ENCODE measurements around the gene ST8SIA6.

The ST8SIA6 gene

GRCh38 chr10:17309435-17309834, 145.0 kb downstream of the ST8SIA6 start:
- FAIRE-seq (no peak), DNase-seq (ENCODE audit: insufficient read length) (no peak)
- TF ChIP-seq POLR2A (IDR thresholded peaks at IDR 0.05; ENCODE audit: low read depth, low read length) (no peak), TAF1 (IDR thresholded peaks at IDR 0.05; ENCODE audit: borderline replicate concordance, low read depth, low read length) (no peak), POLR2AphosphoS5 (IDR thresholded peaks at IDR 0.05; ENCODE audit: low read depth, low read length) (no peak)

DNA sequence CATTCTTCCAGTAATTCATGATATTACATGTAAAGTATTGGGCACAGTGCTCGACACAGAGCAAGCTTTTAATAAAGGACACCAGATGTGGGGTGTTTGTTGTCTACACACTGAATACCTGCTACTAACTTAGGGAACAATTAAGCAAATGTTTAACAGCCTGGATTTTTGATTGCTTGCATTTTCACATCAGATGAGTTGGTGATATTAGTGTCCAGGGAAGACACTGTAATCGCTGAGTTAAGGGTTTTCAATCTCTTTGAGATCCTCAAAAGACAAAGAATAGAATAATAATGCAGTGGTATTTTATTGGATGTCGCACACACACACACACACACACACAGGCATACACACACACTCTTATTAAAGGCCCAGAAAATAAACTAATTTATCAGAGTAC, 147.3 kb downstream of the ST8SIA6 start:
- FAIRE-seq (no peak), DNase-seq (ENCODE audit: insufficient read length) (no peak)
- no peak for TF ChIP-seq TAF1 (IDR thresholded peaks at IDR 0.05; ENCODE audit: borderline replicate concordance, low read depth, low read length)
- TF ChIP-seq POLR2AphosphoS5 (IDR thresholded peaks at IDR 0.05; ENCODE audit: low read depth, low read length) = no peak
- TF ChIP-seq POLR2A (IDR thresholded peaks at IDR 0.05; ENCODE audit: low read depth, low read length) = no peak

GRCh38 chr10:17292375-17292774, 162.0 kb downstream of the ST8SIA6 start:
- DNase-seq (ENCODE audit: insufficient read length) (no peak), FAIRE-seq (no peak)
- no peak for TF ChIP-seq POLR2AphosphoS5 (IDR thresholded peaks at IDR 0.05; ENCODE audit: low read depth, low read length)
- no peak for TF ChIP-seq POLR2A (IDR thresholded peaks at IDR 0.05; ENCODE audit: low read depth, low read length)
- TF ChIP-seq TAF1 (IDR thresholded peaks at IDR 0.05; ENCODE audit: borderline replicate concordance, low read depth, low read length) = no peak

GRCh38 chr10:17290226-17290625, 164.2 kb downstream of the ST8SIA6 start:
- no peak for DNase-seq (ENCODE audit: insufficient read length)
- no peak for TF ChIP-seq POLR2AphosphoS5 (IDR thresholded peaks at IDR 0.05; ENCODE audit: low read depth, low read length)
- no peak for TF ChIP-seq TAF1 (IDR thresholded peaks at IDR 0.05; ENCODE audit: borderline replicate concordance, low read depth, low read length)
- no peak for TF ChIP-seq POLR2A (IDR thresholded peaks at IDR 0.05; ENCODE audit: low read depth, low read length)
- FAIRE-seq = no peak

GRCh38 chr10:17289763-17290162, 164.6 kb downstream of the ST8SIA6 start:
- DNase-seq (ENCODE audit: insufficient read length) = no peak
- no peak for FAIRE-seq
- TF ChIP-seq POLR2AphosphoS5 (IDR thresholded peaks at IDR 0.05; ENCODE audit: low read depth, low read length) (no peak), TAF1 (IDR thresholded peaks at IDR 0.05; ENCODE audit: borderline replicate concordance, low read depth, low read length) (no peak), POLR2A (IDR thresholded peaks at IDR 0.05; ENCODE audit: low read depth, low read length) (no peak)

DNA sequence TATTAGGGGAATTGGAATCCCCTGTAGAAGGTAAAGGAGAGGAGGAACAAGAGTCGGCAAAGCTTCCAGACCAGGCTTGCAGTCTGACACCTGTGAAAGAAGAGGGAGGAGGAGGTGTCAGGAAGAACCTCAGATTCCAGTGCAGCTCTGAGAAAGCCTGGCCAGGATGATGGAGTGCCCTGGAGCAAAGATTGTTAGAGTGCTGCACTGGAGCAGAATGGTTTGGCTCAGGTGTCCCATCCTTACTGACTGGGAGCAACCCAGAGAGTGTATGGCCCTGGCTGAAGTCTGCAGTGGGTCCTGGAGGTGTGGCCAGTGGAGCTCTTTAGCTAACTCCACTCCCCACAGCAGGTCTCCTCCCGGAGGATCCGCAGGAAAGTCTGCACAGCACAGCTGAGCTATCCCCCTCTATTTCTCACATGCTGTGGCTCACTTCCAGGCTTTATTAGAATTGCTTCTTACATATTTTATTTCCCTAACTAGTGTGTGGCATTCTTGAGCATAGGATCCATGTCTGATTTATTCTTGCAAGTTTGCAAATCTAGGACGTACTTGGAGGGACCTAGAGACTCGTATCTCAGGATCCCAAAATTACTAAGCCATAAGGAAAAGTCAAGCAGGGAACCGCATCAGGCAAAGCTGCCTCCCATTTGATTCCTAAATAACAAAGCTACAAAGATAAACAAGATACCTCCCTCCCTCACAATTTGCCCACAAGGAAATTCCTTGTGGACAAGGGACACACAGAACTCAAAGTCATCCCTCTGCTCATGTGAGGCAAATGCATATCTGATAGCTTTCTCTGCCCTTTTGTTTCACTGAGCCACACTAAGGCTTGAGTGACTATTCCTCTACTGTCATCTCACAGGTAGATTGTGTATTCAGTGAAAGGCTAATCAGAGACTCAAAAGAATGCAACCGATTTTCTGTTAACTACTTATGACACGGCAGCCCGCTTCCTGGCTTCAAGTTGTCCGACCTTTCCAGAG, 167.5 kb downstream of the ST8SIA6 start:
- TF ChIP-seq POLR2A (IDR thresholded peaks at IDR 0.05; ENCODE audit: low read depth, low read length) (no peak), POLR2AphosphoS5 (IDR thresholded peaks at IDR 0.05; ENCODE audit: low read depth, low read length) (no peak), TAF1 (IDR thresholded peaks at IDR 0.05; ENCODE audit: borderline replicate concordance, low read depth, low read length) (no peak)
- DNase-seq (ENCODE audit: insufficient read length) (no peak), FAIRE-seq (no peak)

DNA sequence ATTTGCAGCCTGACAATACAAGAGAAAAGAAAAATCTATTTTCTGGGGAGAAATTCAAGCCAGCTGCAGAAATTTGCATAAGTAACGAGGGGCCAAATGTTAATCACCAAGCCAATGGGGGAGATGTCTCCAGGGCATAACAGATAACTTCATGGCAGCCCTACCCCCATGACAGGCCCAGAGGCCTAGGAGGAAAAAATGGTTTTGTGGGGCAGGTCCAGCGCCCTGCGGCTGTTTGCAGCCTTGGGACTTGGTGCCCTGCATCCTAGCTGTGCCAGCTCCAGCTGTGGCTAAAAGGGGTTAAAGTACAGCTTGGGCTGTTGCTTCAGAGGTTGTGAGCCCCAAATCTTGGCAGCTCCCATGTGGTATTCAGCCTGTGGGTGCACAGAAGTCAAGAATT, 172.1 kb downstream of the ST8SIA6 start:
- no peak for TF ChIP-seq POLR2A (IDR thresholded peaks at IDR 0.05; ENCODE audit: low read depth, low read length)
- no peak for TF ChIP-seq TAF1 (IDR thresholded peaks at IDR 0.05; ENCODE audit: borderline replicate concordance, low read depth, low read length)
- TF ChIP-seq POLR2AphosphoS5 (IDR thresholded peaks at IDR 0.05; ENCODE audit: low read depth, low read length) = no peak
- FAIRE-seq (no peak), DNase-seq (ENCODE audit: insufficient read length) (no peak)

- FAIRE-seq (no peak), DNase-seq (ENCODE audit: insufficient read length) (no peak)
- TF ChIP-seq POLR2A (IDR thresholded peaks at IDR 0.05; ENCODE audit: low read depth, low read length) (no peak), TAF1 (IDR thresholded peaks at IDR 0.05; ENCODE audit: borderline replicate concordance, low read depth, low read length) (no peak), POLR2AphosphoS5 (IDR thresholded peaks at IDR 0.05; ENCODE audit: low read depth, low read length) (no peak)
Measured at GRCh38 chr10:17278607-17279240, 175.7 kb downstream of the ST8SIA6 start.

DNA sequence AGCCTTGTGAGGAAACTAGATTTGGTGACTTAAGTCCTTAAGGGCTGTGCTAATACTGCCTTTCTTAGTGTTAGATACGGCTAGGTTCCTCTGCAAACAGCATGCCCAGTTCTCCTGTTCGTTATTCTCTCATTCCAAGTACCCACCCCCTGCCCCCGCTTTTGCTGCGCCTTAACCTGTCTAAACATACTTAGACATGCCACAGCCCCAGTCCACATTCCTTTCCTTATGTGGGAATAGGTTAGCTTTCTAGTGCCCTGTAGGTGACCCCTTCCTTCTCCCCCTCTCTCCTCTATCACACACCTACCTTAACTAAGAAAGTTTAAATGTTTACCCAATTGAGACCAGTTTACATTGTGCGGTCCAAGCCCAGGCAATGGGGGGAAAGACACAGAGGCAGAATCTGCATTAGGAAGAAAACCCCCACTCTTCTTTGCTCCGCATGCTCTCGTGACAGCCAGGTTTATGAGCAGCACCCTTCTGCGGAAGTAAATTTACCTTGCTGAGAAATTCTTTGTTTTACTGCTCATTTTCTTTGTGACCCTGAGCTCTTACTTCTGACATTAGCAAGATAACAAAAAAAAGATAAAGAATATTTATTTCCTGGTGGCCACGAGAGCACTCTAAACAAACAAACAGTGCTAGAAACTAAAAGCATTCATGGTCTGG, 177.5 kb downstream of the ST8SIA6 start:
- no peak for TF ChIP-seq POLR2AphosphoS5 (IDR thresholded peaks at IDR 0.05; ENCODE audit: low read depth, low read length)
- TF ChIP-seq POLR2A (IDR thresholded peaks at IDR 0.05; ENCODE audit: low read depth, low read length) = no peak
- no peak for TF ChIP-seq TAF1 (IDR thresholded peaks at IDR 0.05; ENCODE audit: borderline replicate concordance, low read depth, low read length)
- DNase-seq (ENCODE audit: insufficient read length) = no peak
- FAIRE-seq = no peak

DNA sequence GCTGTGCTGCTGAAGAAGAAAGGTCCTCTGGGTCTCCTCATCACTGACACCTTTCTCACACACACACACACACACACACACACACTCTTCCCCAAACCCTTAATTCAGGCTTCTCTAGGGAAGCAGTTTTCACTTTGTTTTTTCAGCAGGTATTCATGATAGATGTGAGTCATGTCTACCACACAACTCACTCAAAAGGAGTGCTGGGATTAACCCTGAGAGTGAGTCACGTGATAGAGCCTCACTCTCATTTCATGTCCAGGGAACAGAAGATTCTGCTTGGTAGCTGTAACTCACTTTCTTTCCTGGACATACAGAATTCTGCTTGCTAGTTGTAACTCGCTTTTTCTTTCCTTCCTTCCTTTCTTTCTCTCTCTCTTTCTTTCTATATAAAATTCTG, 181.0 kb downstream of the ST8SIA6 start:
- no peak for DNase-seq (ENCODE audit: insufficient read length)
- FAIRE-seq = no peak
- TF ChIP-seq POLR2A (IDR thresholded peaks at IDR 0.05; ENCODE audit: low read depth, low read length) (no peak), TAF1 (IDR thresholded peaks at IDR 0.05; ENCODE audit: borderline replicate concordance, low read depth, low read length) (no peak), POLR2AphosphoS5 (IDR thresholded peaks at IDR 0.05; ENCODE audit: low read depth, low read length) (no peak)

DNA sequence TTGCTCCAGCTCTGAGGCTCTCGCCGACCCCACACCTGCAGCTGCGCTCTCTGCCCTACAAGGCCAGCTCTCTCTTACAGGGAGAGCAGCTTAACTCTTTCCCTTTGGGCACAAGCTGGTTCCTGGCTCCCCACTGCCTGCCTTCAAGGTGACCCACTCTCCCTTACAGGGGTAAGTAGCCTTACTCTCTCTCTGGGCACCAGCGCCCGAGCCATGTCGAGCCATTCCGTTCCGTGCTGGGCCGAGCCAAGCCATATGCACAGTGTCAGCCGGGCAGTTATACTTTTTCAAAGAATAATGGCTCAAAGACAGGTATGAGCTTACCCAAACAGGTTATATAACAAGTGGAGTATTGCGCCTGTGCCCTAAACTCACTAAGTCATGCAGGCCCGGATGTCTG, 181.7 kb downstream of the ST8SIA6 start:
- TF ChIP-seq TAF1 (IDR thresholded peaks at IDR 0.05; ENCODE audit: borderline replicate concordance, low read depth, low read length) (no peak), POLR2A (IDR thresholded peaks at IDR 0.05; ENCODE audit: low read depth, low read length) (no peak), POLR2AphosphoS5 (IDR thresholded peaks at IDR 0.05; ENCODE audit: low read depth, low read length) (no peak)
- FAIRE-seq = no peak
- DNase-seq (ENCODE audit: insufficient read length) = no peak
